Lower leg skin (tissue), 4 donors: ENCODE measurements around the gene HADHA. TPM values are rescaled to one million over a fixed set of nuclear protein-coding genes. Genes with fewer than 3 reads are reported as not detected.
A peak's percentile ranks its signal among the peaks of the same experiment; 100 is the strongest.
"Not testable (repeated sequence)": the region's sequence is repeated elsewhere in the genome, so short reads cannot be mapped to it uniquely, and the experiment has no call there.

Experiments used
- DNase-seq, 2 donors: peaks; one replicate each; pipeline ENCODE4 v3.0.0-alpha.2; 2019; ENCODE audit warnings: low spot score in 2 of 2
- H3K4me3 ChIP-seq: fragments of 200-600 bp; sonication (generic); 2 replicates; pipeline ENCODE4 v1.5.1; 2017; ENCODE audit warnings: mild to moderate bottlenecking, low read depth; ENCODE audit not compliant: poor library complexity, severe bottlenecking
- POLR2A ChIP-seq, 2 donors: fragments of 450-650 bp; IDR thresholded peaks; one replicate each; pipeline ENCODE4 v1.6.1; 2016 to 2017; ENCODE audit warnings: antibody characterized with exemption in 2 of 2, mild to moderate bottlenecking in 1 of 2, moderate library complexity in 1 of 2
- WGBS, 2 donors: methylation state at CpG; one replicate each; pipeline ENCODE4 v1.1.5; 2018; 5-methylcytosine and 5-hydroxymethylcytosine counted together
- intact Hi-C: fragments of 100-400 bp; cut with DNase I; formaldehyde crosslinking; loops from one replicate; pipeline ENCODE4 v1.15.0; 2023; ENCODE audit warnings: low total_unique reads
- total RNA-seq, 4 donors: library from RNA; depleted of rRNA; stranded (reverse); fragments of >200 nt; gene quantifications; one replicate each; pipeline ENCODE4 v1.1.0, GENCODE V29; 2016
- TF ChIP-seq, protein P1 (sequence below), 3 donors: fragments of 450-650 bp; IDR thresholded peaks; one replicate each; pipeline ENCODE4 v1.5.1; 2016; ENCODE audit warnings: antibody characterized with exemption in 3 of 3, mild to moderate bottlenecking in 3 of 3, moderate library complexity in 2 of 3

The HADHA gene
- total RNA-seq, 4 donors from 2014 or later, result 125 to 170 (median 131) TPM

DNA sequence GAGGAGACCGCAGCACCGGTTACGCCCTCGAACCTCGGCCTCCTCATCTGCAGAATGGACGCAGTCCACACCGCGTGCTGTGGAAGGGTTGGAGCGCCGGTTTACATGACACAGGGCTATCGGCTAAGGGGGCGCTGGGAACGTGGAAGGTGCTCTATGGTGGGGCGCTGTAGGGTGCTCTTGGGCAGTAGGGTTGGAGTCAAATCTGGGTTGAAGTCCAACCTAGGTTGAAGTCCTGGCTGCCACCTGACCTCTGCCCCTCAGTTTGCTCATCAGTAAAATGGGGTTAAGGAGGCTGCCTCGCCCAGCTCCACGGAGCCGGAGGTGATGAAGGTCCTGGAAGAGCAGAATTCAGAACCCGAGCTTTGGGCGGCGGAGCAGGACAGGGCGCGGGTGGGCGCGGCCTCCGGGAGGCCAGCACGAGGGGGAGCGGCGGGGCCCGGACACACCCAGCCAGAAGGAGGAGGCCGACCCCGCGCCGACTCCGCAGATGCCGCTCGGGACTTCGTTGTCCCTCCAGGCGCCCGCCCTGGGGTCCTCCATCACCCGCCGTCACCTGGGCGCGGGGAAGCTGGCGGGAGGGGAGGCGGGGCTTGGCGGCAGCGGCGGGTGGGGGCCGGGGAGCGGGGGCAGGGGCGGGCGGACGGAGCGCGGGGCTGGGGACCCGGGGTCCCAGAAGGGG is 72.1 kb downstream of the HADHA start:
- no peak overlapping the region for H3K4me3 ChIP-seq
- peak in 1 of 2 donors; percentile 72 for DNase-seq
- intact Hi-C loops, result no loop called here
- WGBS, 2 donors, result 40 to 48% methylated on average over 23 to 26 of the region's 56 CpGs
- no peak for TF ChIP-seq POLR2A (IDR thresholded peaks at IDR 0.05)
- TF ChIP-seq, protein P1, sequence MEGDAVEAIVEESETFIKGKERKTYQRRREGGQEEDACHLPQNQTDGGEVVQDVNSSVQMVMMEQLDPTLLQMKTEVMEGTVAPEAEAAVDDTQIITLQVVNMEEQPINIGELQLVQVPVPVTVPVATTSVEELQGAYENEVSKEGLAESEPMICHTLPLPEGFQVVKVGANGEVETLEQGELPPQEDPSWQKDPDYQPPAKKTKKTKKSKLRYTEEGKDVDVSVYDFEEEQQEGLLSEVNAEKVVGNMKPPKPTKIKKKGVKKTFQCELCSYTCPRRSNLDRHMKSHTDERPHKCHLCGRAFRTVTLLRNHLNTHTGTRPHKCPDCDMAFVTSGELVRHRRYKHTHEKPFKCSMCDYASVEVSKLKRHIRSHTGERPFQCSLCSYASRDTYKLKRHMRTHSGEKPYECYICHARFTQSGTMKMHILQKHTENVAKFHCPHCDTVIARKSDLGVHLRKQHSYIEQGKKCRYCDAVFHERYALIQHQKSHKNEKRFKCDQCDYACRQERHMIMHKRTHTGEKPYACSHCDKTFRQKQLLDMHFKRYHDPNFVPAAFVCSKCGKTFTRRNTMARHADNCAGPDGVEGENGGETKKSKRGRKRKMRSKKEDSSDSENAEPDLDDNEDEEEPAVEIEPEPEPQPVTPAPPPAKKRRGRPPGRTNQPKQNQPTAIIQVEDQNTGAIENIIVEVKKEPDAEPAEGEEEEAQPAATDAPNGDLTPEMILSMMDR (IDR thresholded peaks at IDR 0.05), result no peak

DNA sequence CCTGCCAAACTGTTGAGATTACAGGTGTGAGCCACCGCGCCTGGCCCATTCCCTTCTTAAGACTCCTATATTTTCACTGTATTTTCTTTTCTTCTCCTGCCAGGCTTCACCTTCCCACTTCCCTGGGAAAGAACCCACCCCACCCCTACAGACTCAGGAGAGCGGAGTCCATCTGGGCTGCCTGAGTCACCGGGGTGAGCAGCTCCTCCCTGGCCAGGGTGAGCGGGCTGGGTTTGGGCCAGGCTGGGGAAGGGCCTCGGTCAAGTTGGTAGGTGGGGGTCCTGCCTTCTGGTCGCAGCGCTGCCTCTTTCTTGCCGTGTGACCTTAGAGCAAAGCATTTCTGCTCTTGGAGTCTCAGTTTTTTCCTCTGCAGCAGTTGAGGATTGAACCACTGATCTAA is 73.6 kb downstream of the HADHA start:
- peak in 1 of 2 donors; percentile 76 for DNase-seq
- WGBS, 2 donors, result 88 to 90% methylated on average over 9 of the region's 9 CpGs
- TF ChIP-seq, protein P1 (IDR thresholded peaks at IDR 0.05), result no peak
- TF ChIP-seq POLR2A (IDR thresholded peaks at IDR 0.05), result no peak
- intact Hi-C loops, result no loop called here
- no peak overlapping the region for H3K4me3 ChIP-seq

DNA sequence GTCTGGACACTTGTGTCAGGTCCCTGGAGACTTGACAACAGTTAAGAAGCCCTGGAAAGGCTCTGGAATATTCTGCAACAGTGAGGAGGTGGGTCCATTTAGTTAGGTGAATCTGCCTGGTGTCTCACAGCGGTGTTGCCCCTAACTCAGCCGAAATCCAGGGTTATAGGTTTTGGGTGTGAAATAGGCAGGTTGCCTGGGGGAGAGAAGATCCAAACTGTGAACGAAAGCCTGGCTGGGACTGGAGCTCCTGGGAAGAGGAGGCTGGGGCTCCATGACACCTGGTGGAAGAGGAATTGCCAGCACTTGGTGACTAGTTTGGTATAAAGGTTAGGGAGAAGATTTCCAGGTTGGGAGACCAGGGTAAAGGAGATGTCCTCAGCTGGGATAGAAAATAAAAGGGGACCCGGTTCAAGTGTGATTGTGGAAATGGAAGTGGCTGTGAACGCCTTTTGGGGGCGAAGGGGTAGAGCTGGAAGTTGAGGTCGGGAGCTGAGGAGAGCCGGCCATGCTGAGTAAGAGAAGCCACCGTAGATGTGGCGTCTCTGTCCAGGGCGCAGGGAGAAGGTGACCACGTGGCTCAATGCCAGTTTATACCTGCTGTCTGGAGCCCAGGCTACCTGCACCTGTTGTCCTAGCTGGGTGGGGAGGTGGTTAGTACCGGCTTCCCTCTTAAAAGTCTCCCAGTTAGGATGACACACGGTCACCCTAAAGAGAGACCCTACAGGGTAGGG is 74.6 kb downstream of the HADHA start:
- no peak overlapping the region for H3K4me3 ChIP-seq
- intact Hi-C loops, result no loop called here
- TF ChIP-seq, protein P1 (IDR thresholded peaks at IDR 0.05), result no peak
- TF ChIP-seq POLR2A (IDR thresholded peaks at IDR 0.05), result no peak
- WGBS, 2 donors, result 85 to 86% methylated on average over 14 of the region's 14 CpGs
- DNase-seq, result peak in 1 of 2 donors; percentile 79

DNA sequence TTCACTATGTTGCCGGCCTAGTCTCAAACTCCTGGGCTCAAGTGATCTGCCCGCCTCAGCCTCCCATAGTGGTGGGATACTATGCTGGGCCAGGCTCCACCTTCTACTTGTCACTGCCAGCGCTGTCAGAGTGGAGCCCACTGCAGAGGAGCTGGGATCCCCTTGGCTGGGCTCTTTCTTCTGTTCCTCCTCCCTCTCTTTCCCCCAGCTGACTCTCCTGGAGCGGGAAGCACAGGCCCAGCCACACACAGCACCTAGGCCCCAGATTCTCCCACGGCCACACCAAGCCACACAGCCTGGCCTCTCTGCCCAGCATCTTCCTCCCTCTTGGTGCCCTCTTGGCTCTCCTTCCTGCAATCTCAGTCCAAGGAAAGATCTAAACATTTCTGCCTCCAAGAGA is 75.2 kb downstream of the HADHA start:
- intact Hi-C loops, result no loop called here
- DNase-seq, result peak in 1 of 2 donors; percentile 72
- no peak overlapping the region for H3K4me3 ChIP-seq
- TF ChIP-seq, protein P1 (IDR thresholded peaks at IDR 0.05), result no peak
- no peak for TF ChIP-seq POLR2A (IDR thresholded peaks at IDR 0.05)
- WGBS, 2 donors, result 96 to 97% methylated on average over 5 of the region's 5 CpGs

DNA sequence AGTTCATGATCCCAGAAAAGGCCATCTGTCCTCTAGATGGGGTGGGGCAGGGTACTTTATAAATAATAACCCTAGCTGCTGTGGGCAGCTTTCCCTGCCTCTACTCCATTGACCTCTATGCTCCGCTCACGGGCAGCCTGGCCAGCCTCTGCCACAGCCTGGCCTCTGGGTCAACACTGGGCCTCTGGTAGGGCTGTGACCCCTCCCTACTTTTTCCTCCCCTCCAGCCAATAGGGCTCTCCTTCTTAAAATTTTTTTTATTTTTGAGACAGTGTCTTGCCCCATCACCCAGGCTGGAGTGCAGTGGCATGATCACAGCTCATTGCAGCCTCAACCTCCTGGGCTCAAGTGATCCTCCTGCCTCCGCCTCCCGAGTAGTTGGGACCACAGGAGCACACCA is 75.6 kb downstream of the HADHA start:
- no peak overlapping the region for H3K4me3 ChIP-seq
- peak in 1 of 2 donors; percentile 32 for DNase-seq
- intact Hi-C loops, result no loop called here
- TF ChIP-seq POLR2A (IDR thresholded peaks at IDR 0.05), result no peak
- TF ChIP-seq, protein P1 (IDR thresholded peaks at IDR 0.05), result no peak
- 92 to 99% methylated on average over 4 of the region's 4 CpGs for WGBS, 2 donors

DNA sequence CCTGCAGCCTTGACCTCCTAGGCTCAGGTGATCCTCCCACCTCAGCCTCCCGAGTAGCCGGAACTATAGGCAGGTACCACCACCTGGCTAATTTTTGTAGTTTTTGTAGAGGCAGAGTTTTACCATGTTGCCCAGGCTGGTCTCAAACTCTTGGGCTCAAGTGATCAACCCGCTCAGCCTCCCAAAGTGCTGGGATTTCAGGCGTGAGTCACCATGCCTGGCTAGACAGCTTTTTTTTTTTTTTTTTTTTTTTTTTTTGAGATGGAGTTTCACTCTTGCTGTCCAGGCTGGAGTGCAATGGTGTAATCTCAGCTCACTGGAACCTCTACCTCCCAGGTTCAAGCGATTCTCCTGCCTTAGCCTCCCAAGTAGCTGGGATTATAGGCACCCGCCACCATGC is 77.9 kb downstream of the HADHA start:
- 93 to 97% methylated on average over 6 of the region's 6 CpGs for WGBS, 2 donors
- intact Hi-C loops, H3K4me3 ChIP-seq: not testable (repeated sequence)
- peak in 1 of 2 donors; percentile 60 for DNase-seq
